ENCODE data around the gene ZNF516.

The ZNF516 gene

DNA sequence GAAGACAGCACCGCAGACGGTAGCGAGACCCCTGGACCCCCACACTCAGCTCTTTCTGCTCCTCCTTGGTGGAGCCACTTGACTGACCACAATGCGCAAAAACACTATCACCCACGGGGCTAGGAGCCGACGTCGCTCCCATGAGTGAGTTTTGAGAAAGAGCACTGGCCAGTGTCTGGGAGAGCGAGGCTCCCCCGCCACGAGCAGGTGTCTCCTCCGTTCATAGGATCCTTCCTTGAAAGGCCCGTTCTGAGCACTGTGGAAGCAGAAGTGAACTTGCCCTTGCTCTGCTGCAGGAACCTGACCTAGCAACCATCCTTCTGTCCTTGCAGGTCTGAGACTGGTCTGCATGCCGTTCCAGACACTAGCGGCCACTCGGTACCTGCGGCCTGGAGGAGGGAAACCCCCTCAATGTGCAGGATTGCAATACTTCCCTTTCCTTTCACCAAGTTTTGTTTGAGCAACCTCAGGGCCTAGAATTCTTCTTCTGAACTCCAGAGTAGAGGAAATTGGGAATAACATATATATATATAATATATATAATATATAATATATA, 12.9 kb upstream of the ZNF516 start:
- DNase-seq: no peak

DNA sequence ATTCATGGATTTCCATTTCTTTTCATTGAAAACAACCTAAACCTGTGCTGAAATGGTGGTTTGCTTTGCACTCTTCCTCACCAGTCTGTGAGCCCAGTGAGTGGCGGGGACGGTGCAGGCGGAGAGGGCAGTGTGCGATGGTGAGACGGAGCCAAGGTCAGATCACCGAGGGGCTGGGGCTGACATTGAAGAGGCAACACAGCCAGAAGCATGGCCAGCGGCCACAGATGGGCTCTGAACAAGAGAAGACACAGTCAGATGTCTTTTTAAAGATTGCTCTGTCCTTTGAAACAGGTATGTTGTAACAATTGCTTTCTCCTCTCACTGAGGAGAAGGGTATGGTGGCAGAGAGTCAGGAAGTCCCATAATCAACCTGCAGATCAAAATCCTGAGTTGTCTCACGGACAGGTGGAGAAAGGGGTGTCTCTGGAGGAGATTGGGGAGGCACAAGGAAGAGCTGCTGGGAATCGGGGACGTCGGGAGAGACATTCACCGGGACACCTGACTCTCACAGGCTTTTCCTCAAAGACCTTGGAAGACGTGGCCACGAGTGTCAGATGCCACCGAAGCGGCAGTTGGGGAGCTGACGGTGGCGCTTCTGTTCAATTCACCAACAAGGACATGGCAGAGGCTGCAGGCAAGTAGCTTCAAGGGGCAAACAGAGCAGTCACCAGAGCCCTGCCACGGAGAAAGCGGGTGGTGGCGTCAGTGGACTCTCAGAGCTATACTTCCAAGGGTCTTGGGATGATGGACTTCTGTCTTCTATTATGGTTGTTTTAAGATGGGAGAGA, 12.1 kb upstream of the ZNF516 start:
- DNase-seq: no peak

DNA sequence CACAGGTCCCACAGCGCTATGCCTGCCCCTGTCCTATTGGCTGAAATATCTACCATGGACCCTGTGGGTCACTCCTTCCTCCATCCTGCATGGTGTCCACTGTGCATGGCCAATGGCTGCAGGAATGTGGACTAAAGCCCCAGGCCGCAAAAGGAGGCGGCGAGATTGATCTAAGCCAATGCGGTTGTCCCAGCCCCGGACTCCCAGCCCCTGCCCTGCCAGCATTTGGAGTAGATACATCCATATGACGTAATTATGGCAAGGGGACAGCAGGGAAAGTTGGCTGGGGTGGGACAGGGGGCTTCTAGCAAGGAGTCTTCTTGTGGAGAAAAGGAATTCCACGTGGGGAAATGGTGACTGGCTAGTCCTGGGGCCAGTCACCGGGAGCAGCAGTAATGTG, 11.4 kb upstream of the ZNF516 start:
- DNase-seq: no peak

DNA sequence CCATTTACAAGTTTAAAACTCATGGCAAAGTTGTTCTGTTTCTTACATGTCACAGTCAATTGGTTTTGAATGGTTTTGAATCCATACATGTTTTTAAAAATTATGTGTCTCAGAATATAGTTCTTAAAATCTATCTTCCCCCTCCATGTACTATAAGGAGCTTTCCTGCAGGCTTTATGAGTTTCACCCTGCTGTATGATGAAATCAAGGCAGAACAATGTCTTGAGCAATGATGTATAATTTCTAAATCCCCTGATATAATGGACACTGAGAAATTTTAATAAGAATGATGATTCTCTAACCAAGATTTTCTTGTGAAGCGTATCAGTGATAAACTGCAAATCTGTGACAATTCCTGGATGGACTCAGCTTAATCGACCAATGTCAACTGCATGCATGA, 10.6 kb upstream of the ZNF516 start:
- no peak for DNase-seq

DNA sequence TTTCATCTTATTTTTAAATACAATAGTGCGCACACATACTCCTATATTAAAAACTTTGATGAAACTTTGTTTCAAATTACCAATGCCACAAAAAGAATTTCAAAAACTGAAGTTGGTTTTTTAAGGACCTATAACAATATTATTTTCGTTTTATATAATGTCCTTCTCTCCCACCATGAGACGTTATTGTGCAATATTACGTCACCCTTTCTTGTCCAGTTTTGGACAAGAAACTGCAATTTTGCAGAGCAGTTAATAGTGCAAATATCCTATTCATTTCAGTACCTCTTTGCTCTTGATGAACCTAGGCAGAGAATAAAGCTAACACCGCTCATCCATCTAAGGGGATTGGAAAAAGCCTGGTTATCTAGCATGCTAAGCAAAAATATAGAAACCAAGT, 9.7 kb upstream of the ZNF516 start:
- DNase-seq: no peak

DNA sequence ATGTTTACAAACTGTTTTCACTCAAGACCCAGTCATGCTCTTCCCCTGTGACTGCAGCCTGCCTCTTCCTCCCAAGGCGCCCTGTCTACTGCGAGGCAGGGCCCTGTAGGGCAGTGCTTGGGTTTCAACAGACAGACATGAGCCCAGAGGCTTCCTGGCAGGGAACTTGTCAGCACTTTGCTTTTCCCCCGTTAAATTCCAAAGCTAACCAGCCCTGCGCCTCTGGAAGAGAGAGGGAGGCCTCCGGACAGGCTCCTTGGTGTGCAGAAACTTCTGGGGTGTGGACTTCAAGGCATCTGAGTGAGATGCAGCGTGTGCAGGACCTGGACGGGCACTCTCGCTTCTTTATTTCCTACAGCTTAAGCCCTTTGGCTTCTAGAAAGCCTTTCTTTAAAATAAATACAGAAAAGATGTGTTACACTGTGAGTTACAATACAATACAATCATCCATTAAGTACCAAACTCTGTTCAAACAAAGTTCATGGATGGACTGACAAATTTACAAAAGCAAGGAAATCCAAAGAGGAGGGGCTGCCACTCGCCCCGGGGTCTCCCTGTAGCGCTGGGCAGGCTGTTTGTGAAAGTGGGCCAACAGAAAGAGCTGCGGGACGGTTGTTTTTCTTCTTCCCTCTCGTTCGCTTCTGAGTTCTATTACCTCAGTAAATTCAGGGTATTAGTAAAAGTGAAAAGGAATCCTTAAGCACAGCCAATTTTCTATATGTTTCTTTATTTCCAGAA, 8.8 kb upstream of the ZNF516 start:
- DNase-seq: no peak

DNA sequence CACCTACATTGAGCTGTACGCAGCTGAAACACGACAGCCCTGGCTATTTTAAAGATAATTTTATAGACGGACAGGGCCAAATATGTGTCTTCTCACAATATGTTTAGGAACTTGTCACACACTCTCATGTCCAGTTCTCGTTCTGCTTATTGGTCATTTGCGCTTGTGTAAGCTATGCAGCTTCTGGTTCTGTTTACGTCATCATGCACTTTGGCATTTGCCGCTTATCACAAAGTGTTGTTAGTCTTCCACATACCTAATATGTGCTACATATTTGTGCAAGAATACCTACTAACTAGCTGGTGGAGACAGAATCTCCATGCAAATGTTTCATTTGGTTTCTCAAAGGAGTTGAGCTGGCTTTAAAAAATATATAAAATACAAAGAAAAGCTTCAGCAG, 7.5 kb upstream of the ZNF516 start:
- DNase-seq: no peak

DNA sequence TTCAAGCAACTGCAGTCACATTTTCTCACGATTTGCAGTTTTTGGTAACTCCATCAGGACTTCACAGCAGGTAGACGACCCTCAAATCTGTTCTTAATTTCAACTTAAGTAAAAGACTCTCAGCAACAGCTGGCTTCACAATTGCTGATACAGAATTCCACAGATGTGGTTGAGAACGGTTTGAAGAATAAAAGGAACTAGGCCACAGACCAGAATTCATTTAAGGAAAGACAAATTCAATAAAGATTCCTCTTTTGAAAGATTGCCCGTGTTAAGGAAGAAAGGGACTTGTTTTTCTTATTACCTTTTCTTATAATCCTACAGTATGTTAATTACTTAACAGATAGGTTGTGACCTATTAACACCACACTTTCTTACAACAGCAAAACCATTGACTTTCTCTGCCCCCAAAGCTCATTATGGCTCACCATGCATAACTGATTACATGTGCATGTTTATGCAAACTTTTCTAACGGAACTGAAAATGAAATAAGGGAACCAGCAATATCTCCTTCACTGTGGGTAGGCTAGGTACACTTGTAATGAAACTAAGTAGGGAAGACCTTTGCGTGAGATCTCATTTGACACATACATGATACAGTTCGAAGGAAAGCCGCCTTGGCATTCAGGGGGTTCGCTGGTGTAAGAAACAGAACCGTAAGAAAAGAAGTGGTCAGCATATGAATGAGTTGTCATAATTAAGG, 4.7 kb upstream of the ZNF516 start:
- DNase-seq: no peak

DNA sequence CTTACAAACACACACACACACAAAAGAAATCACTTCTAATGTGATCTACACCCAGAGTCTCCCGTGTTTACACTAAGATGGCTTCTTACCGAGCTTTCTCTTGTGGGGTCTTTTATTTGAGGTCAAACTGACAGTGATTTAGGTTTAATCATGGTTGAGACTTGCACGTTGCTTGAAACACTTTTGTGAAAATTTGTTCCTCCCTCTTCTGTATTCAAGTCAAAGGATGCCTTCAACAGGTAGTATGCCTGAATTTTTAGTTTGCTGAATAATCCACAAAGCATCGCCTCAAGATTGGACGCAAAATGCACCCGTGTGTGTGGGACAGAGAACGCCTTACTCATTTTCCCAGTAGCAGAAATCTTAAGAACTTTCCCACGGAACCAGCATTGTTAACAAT, 4.0 kb upstream of the ZNF516 start:
- DNase-seq: no peak

DNA sequence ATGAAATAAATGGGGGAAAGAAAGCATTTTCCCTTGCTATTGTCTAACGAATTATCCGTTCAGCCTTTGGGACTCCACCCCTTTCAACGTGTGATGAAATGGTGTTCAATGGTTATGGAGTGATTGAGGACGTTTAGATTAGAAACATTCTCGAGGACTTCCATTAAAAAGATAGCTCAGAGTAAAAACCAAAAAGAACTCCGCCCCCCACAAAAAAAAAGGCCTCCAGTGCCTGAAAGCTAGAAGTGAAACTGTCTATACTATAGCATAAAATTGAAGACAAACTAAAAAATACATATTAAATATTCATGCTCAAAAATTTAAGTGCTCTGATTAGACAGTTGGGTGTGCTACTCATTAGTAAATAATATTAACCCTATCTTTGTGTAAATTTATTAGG, 3.0 kb upstream of the ZNF516 start:
- DNase-seq: no peak

DNA sequence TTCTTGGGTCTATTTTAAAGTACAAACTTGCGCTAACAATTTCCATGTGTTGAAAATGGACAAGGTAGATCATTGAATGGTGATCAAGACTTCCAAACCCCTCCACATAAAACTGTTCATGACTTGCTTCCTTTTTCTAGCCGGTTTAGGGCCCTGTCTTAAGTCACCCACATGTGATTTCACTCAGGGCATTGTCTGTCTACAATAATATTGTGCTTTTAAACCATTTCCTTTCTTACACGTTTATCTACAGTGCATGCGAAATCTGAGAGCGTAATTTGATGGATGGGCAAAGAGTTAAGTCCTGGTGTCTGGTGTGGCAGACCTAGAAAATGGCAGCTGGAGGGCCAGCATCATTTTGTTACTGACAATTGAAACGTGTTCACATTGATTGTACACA, 2.0 kb upstream of the ZNF516 start:
- no peak for DNase-seq

DNA sequence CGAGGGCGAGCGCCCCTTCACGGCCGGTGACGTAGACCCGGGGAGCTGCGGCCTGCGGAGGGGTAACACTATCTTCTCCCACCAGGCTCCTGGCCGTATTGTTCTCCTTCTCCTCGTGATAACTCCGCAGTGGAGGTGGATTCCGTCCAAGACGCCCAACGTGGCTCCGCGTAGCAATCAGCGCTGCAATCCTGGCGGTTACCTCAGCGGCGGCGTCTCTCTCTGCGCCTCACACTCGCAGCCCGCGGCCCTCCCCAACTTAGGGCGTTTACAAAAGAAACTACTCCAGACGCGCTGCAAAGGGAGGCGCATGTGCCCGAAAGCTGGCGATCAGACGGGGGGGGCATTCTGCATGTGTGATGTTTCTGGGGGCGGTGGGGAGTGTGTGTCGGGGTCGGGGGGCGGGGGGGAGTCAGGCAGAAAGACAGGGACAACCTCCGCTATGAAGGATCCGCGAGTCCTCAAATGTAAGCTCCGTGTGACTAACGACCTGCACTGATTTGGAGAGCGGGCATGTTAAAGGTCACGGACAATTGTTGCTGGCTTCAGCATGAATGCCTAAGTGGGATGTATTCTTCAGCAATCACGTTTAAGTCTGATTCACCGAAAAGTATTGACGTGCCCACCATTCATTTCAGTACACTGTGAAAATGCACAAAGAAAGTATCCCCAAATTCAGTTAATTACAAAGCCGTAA, 1.3 kb upstream of the ZNF516 start:
- peak; percentile 45 for DNase-seq

DNA sequence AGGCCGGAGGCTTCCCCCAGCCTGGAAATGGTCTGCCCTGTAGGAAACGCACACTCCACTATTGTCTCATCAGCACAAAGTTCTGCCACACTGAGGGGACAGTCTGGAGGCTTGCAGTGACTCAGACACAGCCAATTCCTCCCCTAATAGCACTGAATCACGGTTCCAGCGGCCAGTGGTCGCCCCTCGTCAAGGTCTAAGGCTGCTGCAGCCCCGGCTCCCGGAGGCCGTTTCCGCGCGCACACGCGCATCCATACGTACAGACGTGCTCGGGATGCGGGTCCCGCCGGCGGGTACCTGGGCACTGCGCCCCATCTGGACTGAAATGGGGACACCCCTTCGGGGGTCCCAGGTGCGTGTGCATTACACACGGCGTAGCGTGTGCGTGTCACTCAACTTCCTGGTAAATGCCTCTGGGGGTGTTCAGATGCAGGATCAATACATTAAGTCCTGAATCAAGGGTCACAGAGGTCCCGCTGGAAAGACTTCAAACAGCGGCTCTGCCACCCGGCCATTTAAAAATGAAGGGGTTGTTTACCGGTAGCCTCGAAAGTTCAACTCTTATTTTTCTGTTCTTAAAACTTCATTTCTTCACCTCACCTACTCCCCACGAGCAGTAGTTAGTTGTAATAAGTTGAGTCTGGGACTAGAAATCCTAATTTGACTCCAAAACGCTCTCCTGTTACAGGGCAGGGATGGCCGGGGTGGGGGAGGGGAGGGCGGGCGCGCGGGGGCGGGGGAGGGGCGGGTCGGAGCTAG, 572 bp upstream of the ZNF516 start:
- DNase-seq: peak; percentile 25

DNA sequence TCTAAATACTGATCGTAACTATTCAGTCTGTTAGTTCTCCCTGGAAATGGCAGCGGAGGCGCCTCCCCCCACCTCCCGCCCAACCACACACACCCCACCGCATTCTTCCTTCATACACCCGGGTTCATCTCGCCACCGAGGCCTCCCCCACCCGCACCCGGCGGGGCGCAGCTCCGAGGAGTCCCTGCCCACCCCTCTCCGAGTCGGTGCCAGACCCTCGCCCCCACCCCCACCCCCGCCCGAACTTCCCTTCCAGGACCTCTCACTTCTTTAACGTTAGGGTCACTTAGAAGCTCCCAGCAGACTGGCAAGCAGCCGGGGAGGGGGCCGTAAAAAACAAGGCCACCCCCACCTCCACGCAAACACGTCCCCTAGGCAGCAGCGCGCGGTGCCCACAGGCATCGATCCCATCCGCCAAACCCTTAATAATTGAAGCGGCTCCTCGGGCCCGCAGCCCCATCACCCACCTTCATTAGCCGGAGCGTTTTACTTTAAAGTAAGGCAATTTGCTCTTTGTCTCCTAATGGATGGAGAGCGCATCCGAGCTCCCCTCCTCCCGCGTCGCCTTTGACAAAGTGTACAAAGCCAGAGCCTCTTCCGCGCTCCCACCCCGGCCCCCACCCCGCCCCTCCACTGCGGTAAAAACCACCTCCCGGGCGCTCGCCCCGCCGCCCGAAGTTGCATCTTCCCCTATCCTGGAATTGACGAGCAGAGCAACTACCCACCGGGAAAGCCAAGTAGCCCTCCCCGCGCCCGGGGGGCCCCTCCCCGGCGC, 624 bp downstream of the ZNF516 start:
- DNase-seq: peak; percentile 28

DNA sequence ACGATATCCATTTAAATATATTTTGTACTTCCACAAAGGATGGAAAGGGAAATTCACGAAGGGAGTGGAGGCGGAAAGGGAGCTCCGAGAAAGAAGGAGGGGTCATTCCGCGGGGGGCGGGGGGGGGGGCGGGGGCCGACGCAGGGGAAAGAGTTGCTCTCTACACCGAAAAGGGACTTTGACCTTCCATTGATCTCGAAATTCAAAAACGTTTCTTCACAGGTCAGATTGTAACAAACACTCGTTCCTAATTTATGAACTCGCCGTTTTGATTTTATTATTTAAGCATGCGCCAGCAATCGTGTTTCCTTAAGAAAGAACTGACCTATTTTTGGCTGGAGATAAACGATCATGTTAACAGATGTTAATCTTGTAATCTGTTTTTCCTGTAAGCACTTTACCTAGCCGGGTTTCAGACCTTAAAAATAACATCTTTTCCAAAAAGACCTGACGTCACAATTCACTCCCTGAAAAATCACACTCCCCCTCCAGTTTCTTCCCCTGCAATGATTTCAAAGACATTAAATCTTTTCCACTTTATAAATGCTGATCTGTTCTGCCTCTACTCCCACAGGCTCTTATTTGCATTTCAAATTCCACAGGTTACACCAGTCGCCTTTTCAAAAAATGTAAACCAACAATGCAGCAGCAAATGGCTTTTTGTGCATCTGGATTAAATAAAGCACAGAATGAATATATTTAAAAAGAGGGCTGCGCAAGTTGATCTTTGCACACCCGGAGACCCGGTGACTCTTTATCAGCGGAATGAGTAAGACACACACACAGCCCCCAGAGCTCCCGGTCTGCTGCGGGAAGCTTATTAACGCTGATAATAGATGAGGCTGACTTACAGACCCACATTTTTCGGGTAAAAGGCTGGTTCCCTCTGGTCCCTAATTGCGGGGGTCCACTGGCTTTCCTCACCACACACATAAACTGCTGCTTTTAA, 1.6 kb downstream of the ZNF516 start:
- DNase-seq: peak; percentile 28

DNA sequence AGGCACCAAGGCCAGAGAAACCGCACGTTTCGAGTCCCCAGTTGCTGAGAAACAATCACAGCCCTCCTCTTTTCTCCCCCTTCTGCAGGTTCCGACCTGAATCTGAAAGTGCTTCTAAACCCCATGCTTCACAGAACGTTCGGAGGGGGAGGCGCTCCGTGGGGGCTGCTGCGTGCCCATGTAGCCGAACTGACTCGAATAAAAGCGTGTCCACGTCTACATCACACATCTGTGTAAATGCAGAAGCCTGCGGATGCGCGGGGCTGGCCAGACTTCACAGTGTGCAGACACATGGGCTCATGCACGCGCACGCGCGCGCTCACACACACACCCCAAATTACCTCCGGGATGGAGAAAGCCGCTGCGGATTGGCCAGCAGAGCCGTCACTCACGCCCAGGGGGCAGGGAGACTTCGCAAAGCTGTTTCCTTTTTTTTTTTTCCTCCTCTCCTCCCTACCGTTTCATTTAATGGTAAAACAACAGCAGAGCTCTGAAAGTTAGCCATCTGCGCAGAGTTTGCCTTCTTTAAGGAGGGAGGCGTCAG, 2.3 kb downstream of the ZNF516 start:
- DNase-seq: peak; percentile 99

DNA sequence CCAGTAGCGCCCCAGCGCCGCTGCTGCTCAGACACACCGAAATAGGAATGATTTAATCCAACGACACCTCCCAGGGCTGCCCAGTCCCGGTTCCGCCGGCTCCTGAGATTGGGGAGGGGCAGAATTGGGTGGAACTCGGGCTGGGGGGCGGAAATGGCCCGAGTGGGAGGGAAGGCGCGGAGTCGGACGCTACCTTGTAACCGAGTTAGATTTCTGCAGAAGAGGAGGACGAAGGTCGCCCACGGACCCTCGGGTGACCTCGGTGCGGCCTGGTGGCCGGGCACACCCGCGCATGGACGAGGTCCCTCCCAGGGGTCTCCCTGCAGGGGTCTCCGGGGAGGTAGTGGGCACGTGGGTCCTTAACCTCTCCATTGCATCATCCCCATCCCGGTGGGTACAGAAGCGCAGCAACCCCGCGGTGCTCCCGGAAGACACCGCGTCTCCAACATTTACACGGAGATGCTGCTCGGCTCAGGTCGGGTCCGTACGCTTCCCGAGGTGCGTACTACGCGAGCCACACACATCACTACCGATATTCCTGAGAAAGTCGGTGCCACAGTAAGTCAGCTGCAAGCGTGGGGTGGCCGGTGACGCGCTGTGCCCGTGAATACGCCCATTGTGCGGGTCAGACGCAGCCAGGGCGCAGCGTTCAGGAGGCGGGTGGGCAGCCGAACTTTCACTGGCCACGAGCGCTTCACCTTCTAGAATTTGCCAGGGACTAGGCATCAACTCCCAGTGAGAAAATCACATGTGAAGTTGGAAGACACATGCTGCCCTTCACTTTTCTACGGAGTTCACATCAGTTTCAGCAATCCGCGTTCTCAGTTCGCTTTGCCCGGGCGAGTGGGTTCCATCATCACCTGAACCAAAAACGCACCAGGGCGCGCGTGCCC, 3.0 kb downstream of the ZNF516 start:
- peak; percentile 47 for DNase-seq

DNA sequence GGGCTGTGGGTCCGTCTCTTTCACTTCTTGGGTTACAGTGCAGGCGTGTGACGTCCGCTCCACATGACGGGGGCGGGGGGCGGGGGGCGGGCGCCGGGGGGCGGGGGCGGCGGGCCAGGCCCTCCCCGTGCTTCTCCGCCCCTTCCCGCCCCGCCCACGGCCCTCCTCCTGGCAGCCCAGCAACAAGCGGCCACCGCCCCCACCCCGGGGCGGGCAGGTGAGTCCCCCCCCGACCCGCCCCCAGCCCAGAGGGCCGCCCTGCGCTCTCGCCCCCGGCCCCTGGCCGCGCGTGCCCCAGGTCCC, 3.6 kb downstream of the ZNF516 start:
- peak; percentile 83 for DNase-seq

Data from activated CD8-positive, alpha-beta memory T cell treated with anti-CD3 and anti-CD28 coated beads, Interleukin-2, amount 50 U/mL, for 4 hours (primary cell).